Occipital lobe (tissue), 2 donors: Measurements from ENCODE around the gene RBM38. TPM values are rescaled to one million over a fixed set of nuclear protein-coding genes. Genes with fewer than 3 reads are reported as not detected.

Source experiments
- DNase-seq: peaks from one replicate; lab custom pipeline; 2025; lab: John Stamatoyannopoulos, UW
- total RNA-seq: library from RNA; depleted of rRNA; stranded (reverse); fragments of >200 nt; gene quantifications from one replicate; pipeline ENCODE4 v1.2.3, GENCODE V29; 2014

Gene RBM38
- total RNA-seq, 1 donor from 2014 or later, result 11.2 TPM

DNA sequence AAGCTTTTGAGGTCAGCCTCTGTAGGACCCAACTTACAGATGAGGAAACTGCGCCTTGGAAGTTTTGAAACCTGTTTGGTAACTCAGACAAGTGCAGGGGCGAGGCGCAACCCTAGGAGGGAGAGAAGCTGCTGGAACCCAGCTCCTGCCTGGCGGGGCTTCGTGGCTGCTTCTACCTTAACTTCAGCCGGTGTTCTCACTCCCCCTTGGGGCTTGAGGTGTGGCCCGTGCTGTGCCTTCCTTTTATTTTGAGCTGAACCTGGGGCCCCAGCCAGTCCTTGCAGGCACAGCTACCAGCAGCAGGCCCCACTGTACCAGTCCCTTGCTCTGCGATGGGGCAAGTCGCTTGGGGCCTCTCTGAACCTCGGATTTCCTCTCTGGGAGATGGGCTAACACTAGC lies 12.0 kb downstream of the RBM38 start:
- no peak for DNase-seq

DNA sequence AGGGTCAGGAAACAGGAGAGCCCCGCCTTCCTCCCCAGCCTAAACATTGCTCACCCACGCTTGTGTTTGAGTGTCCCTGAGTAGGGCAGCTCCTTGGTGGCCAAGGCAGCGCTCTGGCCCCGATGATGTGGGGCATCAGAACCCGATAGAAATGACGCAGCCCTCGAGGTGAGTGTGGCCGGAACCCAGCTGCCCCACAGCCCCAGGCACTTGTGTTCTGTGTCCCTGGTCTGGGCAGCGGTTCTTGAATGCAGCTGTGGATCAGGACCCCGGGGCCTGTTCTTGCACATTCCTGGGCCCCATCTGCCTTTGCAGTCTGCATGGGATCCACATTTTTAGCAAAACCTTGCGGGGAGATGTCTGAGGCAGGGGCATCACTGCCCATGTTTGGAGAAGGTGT lies 12.8 kb downstream of the RBM38 start:
- no peak for DNase-seq

GRCh38 chr20:57404419-57405072 lies 13.3 kb downstream of the RBM38 start:
- DNase-seq, result no peak

- DNase-seq, result no peak
Measured at GRCh38 chr20:57405236-57406016, 14.2 kb downstream of the RBM38 start.

DNA sequence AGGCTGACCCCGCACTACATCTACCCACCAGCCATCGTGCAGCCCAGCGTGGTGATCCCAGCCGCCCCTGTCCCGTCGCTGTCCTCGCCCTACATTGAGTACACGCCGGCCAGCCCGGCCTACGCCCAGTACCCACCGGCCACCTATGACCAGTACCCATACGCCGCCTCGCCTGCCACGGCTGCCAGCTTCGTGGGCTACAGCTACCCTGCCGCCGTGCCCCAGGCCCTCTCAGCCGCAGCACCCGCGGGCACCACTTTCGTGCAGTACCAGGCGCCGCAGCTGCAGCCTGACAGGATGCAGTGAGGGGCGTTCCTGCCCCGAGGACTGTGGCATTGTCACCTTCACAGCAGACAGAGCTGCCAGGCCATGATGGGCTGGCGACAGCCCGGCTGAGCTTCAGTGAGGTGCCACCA lies 16.4 kb downstream of the RBM38 start:
- no peak for DNase-seq

DNA sequence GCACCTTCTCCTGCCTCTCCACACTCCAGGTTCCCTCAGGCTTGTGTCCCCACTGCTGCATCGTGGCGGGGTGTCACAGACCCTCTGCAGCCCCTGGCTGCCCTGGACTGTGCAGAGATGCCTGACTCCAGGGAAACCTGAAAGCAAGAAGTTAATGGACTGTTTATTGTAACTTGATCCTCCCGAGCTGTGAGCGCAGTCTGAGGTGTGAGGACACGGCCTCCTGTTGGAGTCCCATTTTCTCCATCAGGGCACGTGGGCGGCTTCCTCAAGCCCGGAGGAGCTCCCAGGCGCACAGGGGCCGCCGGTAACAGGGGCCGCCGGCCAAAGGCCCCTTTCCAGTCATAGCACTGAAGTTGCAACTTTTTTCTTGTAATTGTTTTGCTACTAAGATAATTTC lies 16.9 kb downstream of the RBM38 start:
- DNase-seq, result no peak

DNA sequence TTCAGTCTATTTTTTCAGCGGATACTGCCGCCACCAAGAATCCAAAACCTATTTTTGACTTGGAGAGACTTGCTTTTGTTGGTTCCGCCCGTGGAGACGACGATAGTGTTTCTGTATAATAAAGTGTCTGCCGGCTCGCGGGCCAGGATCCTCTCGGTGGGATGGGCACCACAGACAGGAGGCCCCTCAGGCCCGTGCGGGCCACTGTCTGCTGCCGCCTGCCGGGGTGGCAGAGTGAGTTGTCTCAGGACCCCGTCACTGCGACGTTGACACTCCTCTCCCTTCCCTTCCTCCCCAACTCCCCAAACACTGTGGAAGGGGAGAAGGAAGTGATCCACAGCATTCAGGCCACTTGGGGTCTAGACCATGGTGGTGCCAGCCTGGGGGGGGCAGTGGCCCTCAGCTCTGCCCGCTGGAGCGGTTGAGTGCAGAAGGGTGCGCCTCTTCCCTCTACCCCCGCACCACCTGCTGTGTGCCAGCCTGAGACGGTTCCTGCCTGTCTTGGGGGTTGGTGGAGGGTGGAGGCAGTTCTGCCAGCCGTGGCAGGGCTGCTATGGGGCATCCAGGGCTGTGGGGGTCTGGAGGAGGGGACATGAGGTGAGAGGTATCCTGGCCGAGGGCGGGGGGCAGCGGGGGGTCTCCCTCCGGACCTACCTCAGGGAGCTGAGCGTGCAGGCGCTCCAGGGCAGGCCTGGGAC lies 17.5 kb downstream of the RBM38 start:
- DNase-seq, result no peak

GRCh38 chr20:57409316-57409671 lies 18.1 kb downstream of the RBM38 start:
- no peak for DNase-seq

GRCh38 chr20:57409672-57410397 lies 18.6 kb downstream of the RBM38 start:
- DNase-seq, result no peak

- no peak for DNase-seq
Measured at GRCh38 chr20:57410398-57410920, 19.3 kb downstream of the RBM38 start.

DNA sequence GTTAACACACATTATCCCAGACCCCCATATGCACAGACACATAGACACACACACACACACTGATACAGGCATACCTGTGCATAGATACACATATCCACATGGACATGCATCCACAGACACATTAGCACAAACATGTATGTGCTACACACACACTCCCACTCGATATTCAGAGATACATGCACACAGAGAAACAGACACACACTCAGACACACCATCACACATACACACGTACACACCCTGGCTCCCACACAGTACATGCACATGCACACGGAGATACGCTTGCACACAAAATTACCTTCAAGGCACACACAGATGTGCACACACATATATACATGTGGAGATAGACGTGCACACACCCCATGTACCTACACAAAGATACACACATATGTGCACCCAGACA lies 19.7 kb downstream of the RBM38 start:
- DNase-seq, result no peak

GRCh38 chr20:57411406-57412283 lies 20.4 kb downstream of the RBM38 start:
- no peak for DNase-seq

- DNase-seq, result no peak
Measured at GRCh38 chr20:57412347-57413029, 21.3 kb downstream of the RBM38 start.

DNA sequence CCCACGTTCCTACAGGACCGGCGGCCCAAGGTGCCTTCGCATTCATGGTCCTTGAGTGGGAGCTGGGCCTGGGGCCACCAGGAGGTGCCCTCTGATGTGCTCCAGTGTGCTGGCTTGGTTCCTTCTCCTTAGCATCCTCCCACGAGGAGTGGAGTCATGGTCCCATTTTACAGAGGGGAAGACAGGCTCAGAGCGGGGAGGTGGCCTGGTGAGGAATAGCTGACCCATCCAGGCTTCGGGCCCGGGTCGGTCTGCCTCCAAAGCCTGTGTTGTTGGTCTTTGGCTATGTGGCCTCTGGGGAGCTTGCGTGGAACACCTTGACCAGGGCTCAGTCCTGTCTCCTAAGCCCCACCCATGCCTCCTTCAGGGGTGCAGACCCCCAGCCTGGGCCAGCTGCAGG lies 22.8 kb downstream of the RBM38 start:
- no peak for DNase-seq

- no peak for DNase-seq
Measured at GRCh38 chr20:57414867-57415592, 23.8 kb downstream of the RBM38 start.

GRCh38 chr20:57415771-57416170 lies 24.6 kb downstream of the RBM38 start:
- no peak for DNase-seq

GRCh38 chr20:57416296-57417022 lies 25.3 kb downstream of the RBM38 start:
- DNase-seq, result no peak

GRCh38 chr20:57417051-57417689 lies 26.0 kb downstream of the RBM38 start:
- DNase-seq, result no peak
